ENCODE measurements around the gene GJC1.
A peak's percentile ranks its signal among the peaks of the same experiment; 100 is the strongest.

Gene GJC1

GRCh38 chr17:44774271-44775135 is 55.6 kb downstream of the GJC1 start:
- peak overlapping the region; percentile 72 for H3K4me3 ChIP-seq (ENCODE audit: low read depth, low read length)
- TF ChIP-seq CTCF (conservative IDR thresholded peaks at IDR 0.05; ENCODE audit: low read depth, low read length) = peak; percentile 98
- peak; percentile 78 for DNase-seq (ENCODE audit: low read depth)

DNA sequence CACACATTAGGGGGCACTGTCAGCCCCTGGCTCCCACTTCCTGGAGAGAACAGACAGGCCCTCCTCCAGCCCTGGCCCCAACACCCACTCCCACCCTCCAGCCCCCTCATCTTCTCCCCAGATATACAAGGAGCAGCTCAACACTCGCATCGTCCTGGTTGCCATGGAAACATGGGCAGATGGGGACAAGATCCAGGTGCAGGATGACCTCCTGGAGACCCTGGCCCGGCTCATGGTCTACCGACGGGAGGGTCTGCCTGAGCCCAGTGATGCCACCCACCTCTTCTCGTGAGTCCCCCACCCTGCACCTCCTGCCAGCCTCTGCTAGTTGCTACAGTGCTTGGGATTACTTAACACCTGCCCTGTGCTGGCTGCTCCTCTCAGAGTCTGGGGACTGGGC is 56.9 kb downstream of the GJC1 start:
- H3K4me3 ChIP-seq (ENCODE audit: low read depth, low read length) = no peak overlapping the region
- TF ChIP-seq CTCF (conservative IDR thresholded peaks at IDR 0.05; ENCODE audit: low read depth, low read length) = no peak
- no peak for DNase-seq (ENCODE audit: low read depth)

DNA sequence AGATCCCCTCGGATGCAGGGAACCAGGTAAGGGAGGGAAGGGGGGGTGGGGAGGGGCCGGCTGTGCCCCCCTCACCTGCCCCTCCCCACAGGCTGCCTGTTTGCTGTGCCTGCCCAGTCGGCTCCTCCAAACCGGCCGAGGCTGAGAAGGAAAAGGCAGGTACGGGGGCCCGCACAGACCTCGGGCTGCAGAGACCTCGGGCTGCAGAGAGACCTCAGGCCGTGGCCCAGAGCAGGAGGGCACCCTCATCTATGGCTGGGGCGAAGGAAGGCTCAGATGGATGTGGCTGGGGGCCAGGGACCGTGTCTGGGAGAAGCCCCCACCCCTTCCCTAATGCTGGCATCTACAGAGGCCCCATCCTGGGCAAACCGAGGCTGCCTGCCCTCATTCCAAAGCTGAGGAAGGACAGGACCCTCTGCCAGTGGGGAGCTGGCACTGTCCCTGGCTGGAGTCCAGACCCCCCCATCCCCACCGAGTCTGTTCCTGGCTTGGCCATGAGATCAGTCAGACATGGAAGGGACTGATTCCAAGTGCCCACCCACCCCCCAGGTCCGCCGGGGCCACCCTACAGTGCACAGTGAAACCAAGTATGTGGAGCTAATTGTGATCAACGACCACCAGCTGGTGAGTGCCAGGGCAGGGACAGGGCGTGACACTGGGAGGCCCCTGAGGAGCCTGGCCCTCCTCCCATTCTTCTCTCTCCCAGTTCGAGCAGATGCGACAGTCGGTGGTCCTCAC is 57.6 kb downstream of the GJC1 start:
- DNase-seq (ENCODE audit: low read depth) = no peak
- no peak for TF ChIP-seq CTCF (conservative IDR thresholded peaks at IDR 0.05; ENCODE audit: low read depth, low read length)
- no peak overlapping the region for H3K4me3 ChIP-seq (ENCODE audit: low read depth, low read length)

GRCh38 chr17:44770166-44770925 is 59.7 kb downstream of the GJC1 start:
- H3K4me3 ChIP-seq (ENCODE audit: low read depth, low read length) = no peak overlapping the region
- DNase-seq (ENCODE audit: low read depth) = no peak
- TF ChIP-seq CTCF (conservative IDR thresholded peaks at IDR 0.05; ENCODE audit: low read depth, low read length) = no peak

GRCh38 chr17:44769647-44770084 is 60.4 kb downstream of the GJC1 start:
- H3K4me3 ChIP-seq (ENCODE audit: low read depth, low read length) = no peak overlapping the region
- no peak for DNase-seq (ENCODE audit: low read depth)
- no peak for TF ChIP-seq CTCF (conservative IDR thresholded peaks at IDR 0.05; ENCODE audit: low read depth, low read length)

DNA sequence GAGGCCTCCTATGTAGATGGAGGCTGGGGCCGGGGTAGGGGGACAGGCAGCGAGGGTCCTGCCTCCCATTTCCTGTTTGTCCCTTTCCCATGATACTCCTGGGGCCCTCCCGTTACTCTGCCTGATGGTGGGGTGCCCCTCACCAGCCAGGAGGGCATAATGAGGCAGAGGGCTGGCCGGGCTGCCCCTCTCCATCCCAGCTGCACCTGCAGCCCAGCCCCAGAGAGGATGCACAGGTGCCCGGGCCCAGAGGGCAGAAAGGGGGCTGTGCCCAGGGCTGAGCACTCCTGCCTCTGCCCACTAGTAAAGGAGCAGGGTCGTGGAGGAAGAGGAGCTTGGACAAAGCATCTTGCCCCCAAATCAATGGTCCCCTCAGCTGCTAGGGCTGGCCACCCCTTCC is 60.9 kb downstream of the GJC1 start:
- no peak overlapping the region for H3K4me3 ChIP-seq (ENCODE audit: low read depth, low read length)
- TF ChIP-seq CTCF (conservative IDR thresholded peaks at IDR 0.05; ENCODE audit: low read depth, low read length) = no peak
- DNase-seq (ENCODE audit: low read depth) = no peak
